GM18508 (cell line): ENCODE measurements around the gene SIRPA.

Source experiments
- ATAC-seq: cut with Tn5 transposase; IDR thresholded peaks from one replicate; pipeline ENCODE4 v1.9.1; 2021; ENCODE audit warnings: moderate number of reproducible peaks; ENCODE audit not compliant: insufficient read depth, unreplicated experiment

The SIRPA gene

GRCh38 chr20:1927217-1927616 lies 32.0 kb downstream of the SIRPA start:
- ATAC-seq: no peak

- ATAC-seq: no peak
Measured at GRCh38 chr20:1928154-1928553, 32.9 kb downstream of the SIRPA start.

- ATAC-seq: no peak
Measured at GRCh38 chr20:1928782-1929181, 33.6 kb downstream of the SIRPA start.

- ATAC-seq: no peak
Measured at GRCh38 chr20:1929460-1929859, 34.3 kb downstream of the SIRPA start.

GRCh38 chr20:1930165-1930564 lies 35.0 kb downstream of the SIRPA start:
- no peak for ATAC-seq

- ATAC-seq: no peak
Measured at GRCh38 chr20:1931830-1932229, 36.6 kb downstream of the SIRPA start.

- ATAC-seq: no peak
Measured at GRCh38 chr20:1932971-1933370, 37.8 kb downstream of the SIRPA start.

- ATAC-seq: no peak
Measured at GRCh38 chr20:1933465-1933870, 38.3 kb downstream of the SIRPA start.

- no peak for ATAC-seq
Measured at GRCh38 chr20:1934156-1934555, 38.9 kb downstream of the SIRPA start.

- ATAC-seq: no peak
Measured at GRCh38 chr20:1934721-1935573, 39.7 kb downstream of the SIRPA start.

- ATAC-seq: no peak
Measured at GRCh38 chr20:1935696-1936366, 40.6 kb downstream of the SIRPA start.

- no peak for ATAC-seq
Measured at GRCh38 chr20:1937316-1937976, 42.2 kb downstream of the SIRPA start.

- ATAC-seq: no peak
Measured at GRCh38 chr20:1938464-1939269, 43.5 kb downstream of the SIRPA start.

- no peak for ATAC-seq
Measured at GRCh38 chr20:1939270-1939595, 44.0 kb downstream of the SIRPA start.

- ATAC-seq: no peak
Measured at GRCh38 chr20:1940581-1940980, 45.4 kb downstream of the SIRPA start.

GRCh38 chr20:1941226-1941625 lies 46.0 kb downstream of the SIRPA start:
- ATAC-seq: no peak

- ATAC-seq: no peak
Measured at GRCh38 chr20:1942061-1942460, 46.9 kb downstream of the SIRPA start.

GRCh38 chr20:1942486-1943274 lies 47.5 kb downstream of the SIRPA start:
- ATAC-seq: no peak

GRCh38 chr20:1943275-1944002 lies 48.2 kb downstream of the SIRPA start:
- no peak for ATAC-seq
